Glomerular endothelial cell (primary cell): Measurements from ENCODE around the gene SCAPER. TPM values are rescaled to one million over a fixed set of nuclear protein-coding genes. Genes with fewer than 3 reads are reported as not detected.
"Not testable (repeated sequence)": the region's sequence is repeated elsewhere in the genome, so short reads cannot be mapped to it uniquely, and the experiment has no call there.

Experiments
- DNase-seq: peaks from one replicate; pipeline ENCODE4 v3.0.0-alpha.2; 2011; ENCODE audit warnings: low read depth, low spot score; ENCODE audit errors: extremely low read depth
- total RNA-seq: library from RNA; depleted of rRNA; stranded (reverse); fragments of >200 nt; gene quantifications from 2 replicates; pipeline ENCODE4 v1.2.3, GENCODE V29; 2015

The SCAPER gene
- total RNA-seq, 1 donor from 2014 or later = 13.8 TPM

GRCh38 chr15:76687592-76687991 is 217.5 kb downstream of the SCAPER start:
- not testable (repeated sequence) for DNase-seq

DNA sequence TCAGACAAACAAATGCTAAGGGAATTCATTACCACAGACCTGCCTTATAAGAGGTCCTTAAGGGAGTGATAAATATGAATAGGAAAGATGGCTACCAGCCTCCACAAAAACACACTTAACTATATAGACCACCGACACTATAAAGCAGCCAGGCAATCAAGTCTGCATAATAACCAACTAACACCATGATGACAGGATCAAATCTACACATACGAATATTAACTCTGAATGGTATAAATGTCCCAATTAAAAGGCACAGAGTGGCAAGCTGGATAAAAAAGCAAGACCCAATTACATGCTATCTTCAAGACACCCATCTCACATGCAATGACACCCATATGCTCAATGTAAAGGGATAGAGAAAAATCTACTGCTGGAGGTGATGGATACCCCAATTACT is 221.1 kb downstream of the SCAPER start:
- DNase-seq = no peak

DNA sequence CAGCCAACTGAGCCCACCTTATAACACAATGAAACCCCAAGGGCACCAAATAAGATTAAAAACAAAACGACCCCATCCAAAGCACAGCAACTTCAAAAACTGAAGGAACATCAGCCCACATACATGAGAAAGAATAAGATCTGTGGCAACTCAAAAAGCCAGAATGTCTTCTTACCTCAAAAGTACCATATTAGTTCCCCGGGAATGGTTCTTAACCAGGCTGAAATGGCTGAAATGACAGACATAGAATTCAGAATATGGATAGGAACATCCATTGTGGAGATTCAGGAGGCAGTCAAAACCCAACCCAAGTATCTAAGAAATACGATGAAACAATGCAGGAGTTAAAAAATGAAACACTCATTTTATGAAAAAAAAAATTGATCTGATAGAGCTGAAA is 222.3 kb downstream of the SCAPER start:
- DNase-seq = no peak

- no peak for DNase-seq
Observed at GRCh38 chr15:76682259-76682658, 222.9 kb downstream of the SCAPER start.

DNA sequence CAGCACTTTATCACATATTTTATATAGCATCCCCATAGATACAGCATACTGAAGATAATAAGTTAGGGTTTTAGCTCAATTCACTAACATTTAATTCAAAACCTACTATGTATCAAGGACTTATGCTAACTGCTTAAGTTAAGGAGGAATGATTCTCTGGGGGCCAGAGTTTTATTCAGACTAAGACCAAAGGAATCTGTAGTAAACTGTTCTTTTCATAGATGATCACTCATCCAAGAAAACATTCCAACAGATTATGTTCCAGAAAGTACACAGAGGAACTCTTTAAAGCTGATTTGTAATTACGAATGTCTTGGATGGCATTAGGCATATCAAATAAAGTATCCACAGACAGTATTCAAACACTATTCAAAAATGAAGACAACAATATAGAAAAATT is 226.4 kb downstream of the SCAPER start:
- DNase-seq = no peak

DNA sequence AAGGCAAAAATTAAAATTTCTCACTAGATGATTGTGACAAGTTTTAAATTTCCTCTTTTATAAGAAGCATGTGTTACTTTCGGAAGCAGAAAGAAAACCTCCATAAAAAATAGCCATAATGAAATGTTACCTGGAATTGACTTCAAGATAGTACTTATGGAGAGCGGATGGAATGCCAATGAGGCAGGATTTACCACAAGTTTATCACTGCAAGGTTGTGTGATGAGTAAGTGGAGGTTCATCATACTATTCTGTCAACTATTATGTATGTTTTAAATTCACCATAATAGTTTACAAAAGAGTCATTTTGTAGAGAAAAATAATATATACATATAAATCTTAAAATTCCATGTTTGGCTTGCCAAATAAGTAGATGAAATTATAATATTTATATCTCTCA is 230.3 kb downstream of the SCAPER start:
- no peak for DNase-seq

DNA sequence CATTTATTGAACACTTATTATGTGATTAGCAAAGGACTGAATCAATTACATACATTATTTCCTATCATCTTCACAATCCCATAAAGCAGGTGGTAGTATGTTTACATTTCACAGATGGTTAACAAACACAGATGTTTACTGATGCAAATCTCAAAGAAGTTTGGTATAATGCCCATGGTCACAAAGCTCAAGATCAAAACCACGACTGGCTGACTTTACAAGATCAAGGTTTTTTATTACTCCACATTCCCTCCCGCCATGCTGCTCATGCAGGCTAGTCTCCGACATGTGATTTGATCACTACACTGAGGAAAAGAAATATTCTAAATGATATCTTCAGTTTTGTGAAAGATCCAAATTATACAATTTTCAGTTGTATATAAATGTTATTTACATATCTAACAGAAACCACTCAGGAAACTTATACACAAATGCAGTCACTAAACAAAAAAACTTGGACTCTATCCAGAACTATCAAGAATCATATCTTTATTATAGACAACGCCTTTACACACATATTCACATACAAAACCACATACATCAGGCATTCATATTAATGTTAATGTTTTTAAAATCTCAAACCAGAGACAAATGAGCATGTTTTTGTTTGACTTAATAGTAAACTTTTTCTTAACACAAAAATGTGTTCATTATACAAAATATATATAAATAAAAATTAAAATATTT is 235.5 kb downstream of the SCAPER start:
- DNase-seq = no peak

DNA sequence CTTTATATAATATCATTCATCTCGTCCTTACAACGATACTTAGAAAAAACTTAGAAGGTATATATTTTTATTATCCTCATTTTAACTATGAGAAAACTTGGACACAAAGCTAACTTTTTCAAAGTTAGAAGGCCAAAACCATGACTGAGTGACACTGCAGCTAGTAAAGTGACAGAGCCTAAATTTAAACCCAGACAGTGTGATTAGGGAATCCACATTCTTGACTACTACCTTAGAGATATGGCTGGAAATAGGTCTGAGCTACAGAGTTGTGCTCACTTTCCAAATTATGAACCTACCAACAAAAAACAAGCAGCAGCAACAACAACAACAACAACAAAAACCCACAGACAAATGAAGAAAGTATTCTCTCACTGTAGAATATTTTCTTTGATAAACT is 236.2 kb downstream of the SCAPER start:
- DNase-seq = no peak

DNA sequence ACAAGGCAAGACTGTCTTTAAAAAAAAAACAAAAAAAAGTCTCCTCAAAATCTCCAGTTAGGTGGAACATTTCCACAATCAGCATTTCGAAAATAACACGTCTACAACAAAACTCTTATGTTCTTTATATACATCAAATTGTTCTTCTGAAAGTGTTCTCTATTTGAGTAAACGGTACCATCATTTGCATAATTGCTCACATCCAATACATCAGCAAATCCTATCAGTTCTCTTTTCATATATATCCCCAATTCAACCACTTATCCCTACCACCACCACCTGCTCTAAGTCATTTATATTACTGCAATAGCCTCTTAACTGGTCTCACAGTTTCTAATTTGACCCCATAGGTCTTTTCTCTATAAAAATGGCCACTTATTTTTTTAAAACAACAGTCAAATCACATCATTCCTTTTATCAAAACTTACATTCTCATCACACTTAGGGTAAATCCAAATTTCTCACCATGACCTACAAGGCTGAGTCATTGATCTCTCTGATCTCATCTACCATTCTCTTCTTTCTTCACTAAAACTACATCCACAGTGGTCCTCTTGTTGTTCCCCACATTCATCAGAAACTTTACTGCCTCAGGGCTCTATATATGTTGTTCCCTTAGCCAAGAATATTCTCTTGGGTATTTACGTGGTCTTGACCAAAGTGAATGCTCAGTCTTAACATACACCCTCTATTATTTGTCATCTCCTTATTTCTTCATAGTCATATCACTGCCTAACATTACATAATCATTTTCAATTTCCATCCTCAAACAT is 237.0 kb downstream of the SCAPER start:
- DNase-seq = no peak

GRCh38 chr15:76664895-76665294 is 240.2 kb downstream of the SCAPER start:
- no peak for DNase-seq

DNA sequence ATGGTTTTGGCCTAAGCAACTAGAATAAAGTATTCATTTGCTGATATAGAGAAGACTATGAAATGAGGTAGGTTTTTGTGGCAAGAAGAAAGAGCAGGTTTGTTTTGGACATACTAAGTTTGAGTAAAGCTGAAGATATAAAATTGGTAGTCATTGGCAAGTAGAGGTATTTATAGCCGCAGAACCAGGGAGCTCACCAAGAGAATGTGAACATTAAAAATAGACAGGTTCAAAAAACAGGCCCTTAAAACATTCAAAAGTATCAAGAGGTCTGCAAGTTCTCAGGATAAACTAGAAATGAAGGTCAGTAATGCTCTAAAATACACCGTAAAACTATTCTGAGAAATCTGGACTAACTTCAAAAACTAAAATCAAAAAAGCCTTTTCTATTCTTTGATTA is 240.7 kb downstream of the SCAPER start:
- DNase-seq = no peak

DNA sequence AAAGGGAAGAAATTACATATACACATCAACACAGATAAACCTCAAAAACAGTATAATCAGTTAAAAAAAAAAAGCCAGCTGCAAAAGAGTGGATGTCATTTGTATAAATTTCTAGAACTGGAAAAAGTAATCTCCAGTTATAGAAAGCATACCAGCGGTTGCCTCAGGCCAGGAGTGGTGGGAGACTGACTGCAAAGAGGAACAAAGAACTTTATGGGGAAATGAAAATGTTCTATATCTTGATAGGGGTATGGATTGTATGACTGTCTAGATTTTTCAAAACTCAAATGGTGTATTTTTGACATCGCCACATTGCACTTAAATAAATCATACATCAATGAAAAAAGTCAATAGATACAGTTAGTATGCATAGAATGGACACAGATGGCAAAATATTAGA is 241.6 kb downstream of the SCAPER start:
- no peak for DNase-seq

- DNase-seq = no peak
Observed at GRCh38 chr15:76648732-76649444, 256.3 kb downstream of the SCAPER start.

DNA sequence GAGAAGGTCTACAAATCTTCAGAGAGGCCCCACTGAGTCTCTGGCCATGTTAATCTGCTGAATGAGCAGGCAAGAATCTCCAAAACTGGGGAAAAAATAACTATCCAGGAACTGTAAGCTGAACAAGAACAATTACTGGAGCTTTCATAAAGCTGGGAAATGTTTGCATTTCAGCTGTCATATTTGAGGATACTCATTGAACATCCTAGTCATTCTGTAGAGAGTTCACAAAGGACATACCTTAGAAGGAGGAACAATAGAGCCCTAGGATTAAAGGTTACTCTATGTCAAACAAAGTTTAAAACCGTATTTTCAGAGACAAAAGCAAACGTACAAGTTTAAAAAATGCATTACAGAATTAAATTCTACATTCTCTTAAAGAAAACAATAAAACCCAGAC is 257.5 kb downstream of the SCAPER start:
- DNase-seq = no peak

GRCh38 chr15:76644646-76645045 is 260.5 kb downstream of the SCAPER start:
- no peak for DNase-seq

DNA sequence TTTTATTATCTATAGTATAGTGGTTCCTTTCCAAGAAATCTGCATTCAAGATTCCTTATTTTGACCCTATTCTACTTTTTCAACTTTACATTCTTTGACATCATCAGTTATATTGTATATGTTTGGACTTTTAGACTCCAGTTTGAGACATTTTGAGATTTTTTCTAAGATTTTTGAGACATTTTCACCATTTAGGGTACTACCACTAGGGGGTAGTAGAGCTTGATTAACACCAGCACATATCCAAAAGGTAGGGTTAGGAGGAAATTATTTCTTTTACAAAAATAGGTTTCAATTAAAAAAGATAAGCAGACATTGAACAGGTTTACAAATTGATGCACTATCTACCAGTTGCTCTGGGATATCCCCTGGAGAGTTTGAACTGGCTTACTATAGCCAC is 262.5 kb downstream of the SCAPER start:
- no peak for DNase-seq

DNA sequence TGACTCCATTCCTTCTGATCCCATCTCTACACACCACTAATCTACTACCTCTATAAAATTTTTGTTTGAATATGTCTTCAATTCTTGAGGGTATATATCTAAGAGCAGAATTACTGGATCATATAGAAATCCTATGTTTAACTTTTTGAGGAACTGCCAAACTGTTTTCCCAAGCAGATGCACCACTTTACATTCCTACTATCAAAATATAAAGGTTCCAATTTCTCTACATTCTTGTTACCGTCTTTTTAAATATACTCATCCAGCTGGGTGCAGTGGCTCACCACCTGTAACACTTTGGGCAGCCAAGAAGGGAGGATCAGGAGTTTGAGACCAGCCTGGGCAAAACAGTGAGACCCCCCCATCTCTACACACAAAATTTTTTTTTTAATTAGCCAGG is 268.0 kb downstream of the SCAPER start:
- no peak for DNase-seq

DNA sequence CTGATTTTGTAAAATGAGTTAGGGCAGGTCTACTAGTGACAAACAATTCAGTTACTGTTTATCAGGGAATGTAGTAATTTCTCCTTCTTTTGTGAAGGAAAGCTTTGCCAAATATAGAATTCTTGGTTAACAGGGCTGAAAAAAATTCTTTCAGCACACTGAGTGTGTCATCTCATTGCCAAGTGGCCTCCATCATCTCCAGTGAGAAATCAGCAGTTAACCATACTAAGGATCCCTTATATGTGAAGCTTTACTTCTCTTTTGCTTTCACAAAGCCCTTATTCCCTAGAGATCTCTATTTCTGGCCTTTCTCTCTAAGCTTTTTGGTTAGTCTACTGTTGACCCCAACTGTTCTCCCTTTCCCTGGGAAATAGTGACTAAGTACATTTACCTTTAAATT is 269.1 kb downstream of the SCAPER start:
- DNase-seq = no peak

- peak; percentile 7 for DNase-seq
Observed at GRCh38 chr15:76626611-76627010, 278.5 kb downstream of the SCAPER start.

DNA sequence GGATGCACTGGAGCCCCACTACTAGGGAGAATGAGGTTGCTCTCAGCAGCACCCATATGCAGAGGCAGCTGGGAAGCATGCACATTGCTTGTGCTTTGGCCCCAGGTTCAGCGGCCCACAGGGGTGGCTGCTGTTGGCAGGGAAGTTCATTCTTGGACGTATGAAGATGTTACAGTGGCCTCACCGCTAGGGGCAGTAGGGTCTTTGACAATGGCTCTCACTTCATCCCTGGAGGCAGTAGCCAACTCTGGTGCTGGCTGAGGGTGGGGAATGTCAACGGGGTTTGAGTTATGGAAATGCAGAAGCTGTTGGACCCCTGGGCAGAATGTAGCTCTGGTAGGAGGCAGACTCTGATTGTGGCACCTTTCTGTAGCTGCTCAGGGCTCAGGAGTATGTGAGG is 279.9 kb downstream of the SCAPER start:
- DNase-seq = no peak

GRCh38 chr15:76614725-76615124 is 290.4 kb downstream of the SCAPER start:
- DNase-seq = no peak
